ENCODE measurements around the gene TMEFF2. TPM values are rescaled to one million over a fixed set of nuclear protein-coding genes. Genes with fewer than 3 reads are reported as not detected.

Gene TMEFF2
- total and polyA plus RNA-seq, 2 donors: 3.5 to 4.7 TPM

DNA sequence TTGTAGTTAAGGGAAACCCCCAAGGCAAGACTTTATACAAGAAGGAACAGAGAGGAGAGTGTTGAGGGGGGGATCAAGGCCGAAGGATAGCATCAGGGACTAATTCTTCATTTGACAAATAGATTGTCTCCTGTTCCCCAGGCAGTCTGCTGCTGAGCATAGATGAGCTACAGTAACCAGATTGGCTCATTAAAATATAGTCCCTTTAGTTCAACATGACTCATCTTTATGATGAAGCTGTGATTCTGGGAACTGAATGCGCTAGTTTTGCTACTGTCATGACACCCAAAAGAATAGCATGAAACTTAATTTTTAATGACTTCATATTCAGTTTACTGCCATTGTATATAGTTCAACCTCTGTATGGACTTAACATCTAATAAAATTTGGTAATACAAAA, 35.5 kb downstream of the TMEFF2 start:
- no peak for DNase-seq (ENCODE audit: extremely low spot score)
- Histone ChIP-seq H3K4me3 (ENCODE audit: low read depth, low read length) (no peak overlapping the region), H3K36me3 (ENCODE audit: insufficient read depth) (no peaks in the 10 kb centered on the region), H3K4me1 (ENCODE audit: insufficient read depth) (no peaks in the 10 kb centered on the region), H3K27ac (ENCODE audit: low read depth) (no peak overlapping the region)
- 98% methylated on average over 2 of the region's 2 CpGs for WGBS

DNA sequence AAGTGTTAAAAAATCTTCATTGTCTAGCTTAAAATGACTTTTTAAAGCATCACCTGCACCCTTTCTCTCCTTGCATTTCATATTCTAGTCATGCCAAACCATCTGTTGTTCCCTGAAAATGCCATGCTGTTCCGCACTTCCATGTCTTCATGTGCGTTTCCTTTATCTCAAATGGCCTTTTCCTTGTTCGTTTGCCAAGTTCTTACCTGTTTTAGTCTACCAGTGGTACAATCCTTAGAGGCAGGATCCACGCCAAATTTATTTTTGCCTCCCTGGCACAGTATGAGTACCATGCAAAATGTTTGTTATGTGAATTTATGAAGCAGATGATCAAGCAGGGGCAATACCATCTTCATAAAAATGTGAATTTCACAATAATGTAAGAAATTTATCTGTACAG, 37.0 kb downstream of the TMEFF2 start:
- Histone ChIP-seq H3K27ac (ENCODE audit: low read depth) (no peak overlapping the region), H3K4me3 (ENCODE audit: low read depth, low read length) (no peak overlapping the region), H3K36me3 (ENCODE audit: insufficient read depth) (no peaks in the 10 kb centered on the region), H3K4me1 (ENCODE audit: insufficient read depth) (no peaks in the 10 kb centered on the region)
- DNase-seq (ENCODE audit: extremely low spot score): no peak
- 90% methylated on average over 4 of the region's 4 CpGs for WGBS

DNA sequence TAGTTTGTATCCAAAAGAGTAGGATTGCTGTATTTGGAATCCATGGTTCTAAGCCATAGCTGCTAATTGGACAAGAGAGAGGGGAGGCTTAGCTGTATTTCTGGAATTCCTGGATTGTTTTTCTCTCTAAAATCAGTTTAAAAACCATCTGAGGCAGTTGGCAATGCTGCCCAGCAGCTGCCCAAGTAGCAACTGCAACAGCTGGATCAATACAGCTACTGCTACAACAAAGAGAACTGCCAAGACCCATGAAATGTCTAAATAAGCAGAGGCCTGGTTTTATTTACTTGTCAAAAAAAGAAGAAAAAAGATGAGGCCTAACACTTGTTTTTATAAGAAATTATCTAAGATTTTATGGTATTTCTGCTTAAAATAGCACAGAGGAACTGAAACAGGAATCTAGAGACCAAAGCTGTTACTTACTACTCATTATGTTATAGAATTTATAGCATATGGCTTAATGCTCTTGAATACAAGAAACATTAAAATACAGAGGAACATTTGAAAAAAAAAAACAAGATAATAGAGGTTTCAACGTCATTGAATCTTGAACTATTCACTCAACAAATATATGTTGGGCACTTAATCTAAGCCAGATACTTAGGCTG, 39.1 kb downstream of the TMEFF2 start:
- WGBS: 28% methylated on average over 1 of the region's 1 CpG
- H3K27ac ChIP-seq (ENCODE audit: low read depth): no peak overlapping the region
- no peaks in the 10 kb centered on the region for H3K4me1 ChIP-seq (ENCODE audit: insufficient read depth)
- H3K4me3 ChIP-seq (ENCODE audit: low read depth, low read length): no peak overlapping the region
- no peaks in the 10 kb centered on the region for H3K36me3 ChIP-seq (ENCODE audit: insufficient read depth)
- DNase-seq (ENCODE audit: extremely low spot score): no peak

DNA sequence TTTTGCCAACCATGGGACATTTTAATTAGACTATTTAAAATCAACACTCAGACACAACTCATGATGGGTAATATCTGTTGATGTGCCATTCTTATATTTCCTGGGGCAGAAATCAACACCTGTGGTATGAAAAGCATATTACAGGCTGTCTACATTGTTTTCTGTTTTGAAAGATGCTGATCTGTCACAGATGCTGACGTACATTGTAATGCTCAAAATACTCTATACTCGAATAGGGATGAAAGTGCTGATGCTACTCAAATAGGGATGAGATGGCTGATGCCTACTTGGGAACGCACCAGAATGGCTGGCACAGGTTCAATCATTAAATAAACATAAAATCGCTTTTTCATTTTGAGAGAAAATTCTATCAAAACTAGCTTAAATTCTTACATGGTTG, 41.2 kb downstream of the TMEFF2 start:
- Histone ChIP-seq H3K4me3 (ENCODE audit: low read depth, low read length) (no peak overlapping the region), H3K4me1 (ENCODE audit: insufficient read depth) (no peaks in the 10 kb centered on the region), H3K27ac (ENCODE audit: low read depth) (no peak overlapping the region), H3K36me3 (ENCODE audit: insufficient read depth) (no peaks in the 10 kb centered on the region)
- WGBS: 93% methylated on average over 4 of the region's 4 CpGs
- DNase-seq (ENCODE audit: extremely low spot score): no peak

DNA sequence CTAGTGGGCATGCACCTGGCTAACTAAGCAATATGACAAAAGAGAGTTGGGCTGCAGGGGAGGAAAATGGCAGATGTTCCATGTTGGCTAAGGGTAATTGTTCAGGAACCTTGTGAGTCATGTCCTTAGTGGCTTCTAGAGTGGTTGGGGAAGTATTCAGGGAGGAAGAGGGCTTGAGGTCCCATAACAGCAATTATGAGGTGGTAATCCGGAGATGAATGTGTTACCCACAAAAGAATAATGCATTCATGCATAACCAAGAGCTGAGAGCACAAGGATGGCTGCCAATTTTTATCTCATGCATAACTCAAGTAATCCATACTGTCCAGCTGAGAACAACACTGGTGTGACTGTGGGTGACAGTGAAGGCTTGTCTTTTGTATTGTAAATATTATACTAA, 42.9 kb downstream of the TMEFF2 start:
- no peak for DNase-seq (ENCODE audit: extremely low spot score)
- H3K27ac ChIP-seq (ENCODE audit: low read depth): no peak overlapping the region
- no peak overlapping the region for H3K4me3 ChIP-seq (ENCODE audit: low read depth, low read length)
- no peaks in the 10 kb centered on the region for H3K4me1 ChIP-seq (ENCODE audit: insufficient read depth)
- 48% methylated on average over 1 of the region's 1 CpG for WGBS
- no peaks in the 10 kb centered on the region for H3K36me3 ChIP-seq (ENCODE audit: insufficient read depth)

DNA sequence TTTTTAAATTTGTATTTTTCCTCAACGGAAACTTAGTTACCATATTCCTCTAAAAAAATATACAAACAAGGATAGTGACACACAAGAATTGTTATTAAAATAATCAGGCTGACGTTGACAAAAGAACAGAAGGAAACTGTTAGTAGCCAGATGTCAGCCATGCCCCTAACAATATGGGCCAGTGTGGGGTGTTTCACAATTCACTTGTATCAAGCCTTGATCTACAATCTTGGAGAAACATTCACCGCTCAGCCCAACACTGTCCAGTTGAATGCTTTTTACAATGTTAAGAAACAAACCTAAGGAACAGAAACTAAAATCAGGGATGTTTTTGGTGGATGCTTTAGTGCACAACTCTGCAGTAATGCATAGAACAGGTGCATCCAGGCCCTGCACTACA, 44.6 kb downstream of the TMEFF2 start:
- no peaks in the 10 kb centered on the region for H3K4me1 ChIP-seq (ENCODE audit: insufficient read depth)
- DNase-seq (ENCODE audit: extremely low spot score): no peak
- no peak overlapping the region for H3K27ac ChIP-seq (ENCODE audit: low read depth)
- WGBS: 81% methylated on average over 3 of the region's 3 CpGs
- no peaks in the 10 kb centered on the region for H3K36me3 ChIP-seq (ENCODE audit: insufficient read depth)
- no peak overlapping the region for H3K4me3 ChIP-seq (ENCODE audit: low read depth, low read length)

DNA sequence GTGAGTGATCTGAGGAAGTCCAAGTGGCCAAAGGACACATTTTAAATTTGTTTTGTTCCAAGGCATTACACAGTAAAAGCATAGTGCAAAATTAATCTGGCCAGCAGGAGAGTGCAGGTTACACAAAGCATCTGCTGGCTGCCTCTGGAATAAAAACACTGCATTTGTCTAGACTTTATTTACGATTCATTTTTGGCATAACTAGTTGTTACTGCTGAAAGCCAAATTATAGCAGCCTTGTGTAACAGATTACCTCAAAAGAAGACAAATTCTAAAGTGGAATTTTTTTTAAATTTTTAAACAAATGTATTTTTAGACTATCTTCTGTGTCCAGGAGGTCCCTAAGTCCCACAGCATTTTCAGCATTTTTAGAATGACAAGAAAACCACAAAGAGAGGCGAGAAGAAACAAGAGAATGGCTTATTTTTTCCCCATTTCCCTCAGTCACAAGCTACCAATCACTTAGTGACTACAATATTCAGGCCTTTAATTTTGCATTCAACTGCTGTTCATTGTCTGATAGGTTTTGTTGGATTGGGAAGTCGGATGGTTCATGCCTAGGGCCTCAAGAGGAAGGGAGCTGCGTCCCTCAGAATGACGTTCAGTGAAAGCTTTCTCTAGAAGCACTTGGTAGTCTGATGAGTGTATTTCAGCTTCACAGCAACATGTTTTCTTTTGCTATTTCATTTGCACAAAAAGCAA, 46.0 kb downstream of the TMEFF2 start:
- Histone ChIP-seq H3K27ac (ENCODE audit: low read depth) (no peak overlapping the region), H3K4me3 (ENCODE audit: low read depth, low read length) (no peak overlapping the region), H3K4me1 (ENCODE audit: insufficient read depth) (no peaks in the 10 kb centered on the region), H3K36me3 (ENCODE audit: insufficient read depth) (no peaks in the 10 kb centered on the region)
- WGBS: 37% methylated on average over 5 of the region's 5 CpGs
- DNase-seq (ENCODE audit: extremely low spot score): no peak

DNA sequence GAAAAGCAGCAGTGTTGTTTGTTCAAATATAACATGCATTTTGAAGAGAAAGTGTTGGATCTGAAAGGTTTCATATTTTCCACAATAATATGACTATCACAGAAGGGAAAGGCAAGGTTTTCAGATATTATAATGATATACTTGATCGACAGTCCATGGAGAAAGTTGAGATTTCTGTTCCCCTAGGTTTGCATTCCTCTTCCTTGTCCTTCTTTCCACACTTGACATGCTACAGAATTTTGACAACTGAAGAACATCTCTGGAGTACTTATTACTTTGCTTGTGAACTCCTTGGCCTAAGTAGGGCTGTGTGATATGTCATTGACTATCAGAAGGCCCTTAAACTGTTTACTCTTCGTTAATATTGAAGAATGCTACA, 46.5 kb downstream of the TMEFF2 start:
- Histone ChIP-seq H3K27ac (ENCODE audit: low read depth) (no peak overlapping the region), H3K4me1 (ENCODE audit: insufficient read depth) (no peaks in the 10 kb centered on the region), H3K36me3 (ENCODE audit: insufficient read depth) (no peaks in the 10 kb centered on the region), H3K4me3 (ENCODE audit: low read depth, low read length) (no peak overlapping the region)
- 46% methylated on average over 2 of the region's 2 CpGs for WGBS
- DNase-seq (ENCODE audit: extremely low spot score): no peak

DNA sequence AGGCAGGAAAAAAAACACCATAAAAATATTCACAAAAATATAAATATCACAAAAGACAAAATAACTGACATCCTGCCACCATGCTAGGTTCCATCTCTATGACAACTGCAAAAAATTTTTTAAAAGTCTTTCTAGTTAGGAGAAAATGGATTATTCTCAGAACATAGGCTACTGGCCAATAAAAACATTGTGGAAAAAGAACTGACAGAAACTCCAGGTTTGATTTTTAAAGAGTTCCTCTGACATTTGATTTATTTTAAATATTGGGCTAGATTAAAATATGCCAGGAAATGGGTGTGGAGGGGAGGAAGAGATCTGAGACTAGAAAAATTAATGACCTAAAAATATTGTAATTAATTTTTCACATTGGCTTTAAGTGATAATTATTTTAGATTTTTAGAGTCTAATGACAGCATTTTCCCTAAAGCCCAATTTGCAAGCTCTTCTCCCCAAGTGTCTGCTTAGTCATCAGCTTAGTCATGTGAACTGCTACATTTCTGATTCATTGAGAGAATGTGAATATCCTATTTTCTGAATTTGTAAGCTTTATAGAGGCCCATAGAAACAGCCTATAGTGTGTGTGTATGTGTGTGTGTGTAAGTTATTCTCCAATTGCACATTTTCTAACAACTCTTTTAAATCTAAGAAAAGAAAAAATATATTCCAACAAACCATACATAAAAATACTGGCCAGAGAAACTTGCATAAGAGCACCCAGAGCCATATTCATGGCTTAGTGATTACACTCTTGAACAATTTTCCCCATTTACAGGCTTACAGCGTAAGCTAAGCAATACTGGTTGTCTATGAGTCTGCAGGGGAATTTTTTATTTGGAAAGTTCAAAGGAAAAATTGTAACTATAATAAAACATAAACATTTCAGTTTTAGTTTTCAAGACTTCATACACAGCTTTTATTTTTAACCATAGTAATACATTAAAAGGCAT, 48.4 kb downstream of the TMEFF2 start:
- no peak overlapping the region for H3K4me3 ChIP-seq (ENCODE audit: low read depth, low read length)
- 53% methylated on average over 1 of the region's 1 CpG for WGBS
- no peaks in the 10 kb centered on the region for H3K4me1 ChIP-seq (ENCODE audit: insufficient read depth)
- H3K27ac ChIP-seq (ENCODE audit: low read depth): no peak overlapping the region
- H3K36me3 ChIP-seq (ENCODE audit: insufficient read depth): no peaks in the 10 kb centered on the region
- no peak for DNase-seq (ENCODE audit: extremely low spot score)

DNA sequence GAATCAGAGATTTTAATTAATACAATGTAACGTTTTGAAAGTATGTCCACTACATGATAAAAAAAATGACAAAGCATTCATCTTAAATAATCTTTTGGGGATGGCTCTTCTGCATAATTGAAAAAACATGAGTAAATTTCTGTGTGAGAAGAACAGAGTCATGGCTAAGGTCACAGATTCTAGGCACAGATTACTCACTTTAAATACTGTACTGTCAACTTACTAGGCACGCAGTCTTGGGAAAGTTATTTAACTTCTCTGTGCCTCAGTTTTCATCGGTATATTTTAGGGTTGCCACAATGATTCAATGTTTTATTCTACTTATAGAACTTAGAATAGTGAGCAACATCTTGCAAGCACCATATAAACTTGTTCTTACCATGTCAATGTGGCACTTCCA, 49.2 kb downstream of the TMEFF2 start:
- Histone ChIP-seq H3K36me3 (ENCODE audit: insufficient read depth) (no peaks in the 10 kb centered on the region), H3K27ac (ENCODE audit: low read depth) (no peak overlapping the region), H3K4me3 (ENCODE audit: low read depth, low read length) (no peak overlapping the region), H3K4me1 (ENCODE audit: insufficient read depth) (no peaks in the 10 kb centered on the region)
- no peak for DNase-seq (ENCODE audit: extremely low spot score)
- 81% methylated on average over 3 of the region's 3 CpGs for WGBS

DNA sequence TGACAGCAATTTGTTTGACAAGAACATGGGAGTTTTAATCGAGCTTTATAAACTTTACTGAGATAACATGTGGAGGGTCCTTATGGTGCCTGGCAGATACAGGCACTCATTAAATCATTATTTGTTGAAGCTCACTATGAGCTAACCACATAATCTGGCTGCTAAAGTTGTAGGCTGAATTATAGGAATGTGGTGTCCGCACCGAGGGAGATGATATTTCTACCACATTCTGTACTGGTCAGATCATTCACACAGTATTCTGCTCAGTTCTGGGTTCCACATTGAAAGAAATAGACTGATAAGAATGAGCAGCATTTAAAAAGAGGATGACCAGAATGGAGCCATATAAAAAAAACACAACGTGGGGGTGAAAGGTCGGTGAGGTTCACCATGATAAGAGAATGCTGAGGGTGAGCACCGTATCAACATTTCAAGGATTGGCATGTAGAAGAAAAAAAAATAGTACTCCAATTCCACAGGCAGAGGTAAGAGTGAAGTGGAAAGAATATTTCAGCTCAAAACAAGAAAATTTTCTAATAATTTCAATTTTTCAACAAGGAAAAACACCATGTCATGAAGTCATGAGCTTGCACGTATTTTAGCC, 54.4 kb downstream of the TMEFF2 start:
- no peak overlapping the region for H3K27ac ChIP-seq (ENCODE audit: low read depth)
- H3K36me3 ChIP-seq (ENCODE audit: insufficient read depth): no peaks in the 10 kb centered on the region
- no peak for DNase-seq (ENCODE audit: extremely low spot score)
- 71% methylated on average over 7 of the region's 7 CpGs for WGBS
- no peak overlapping the region for H3K4me3 ChIP-seq (ENCODE audit: low read depth, low read length)
- no peaks in the 10 kb centered on the region for H3K4me1 ChIP-seq (ENCODE audit: insufficient read depth)

DNA sequence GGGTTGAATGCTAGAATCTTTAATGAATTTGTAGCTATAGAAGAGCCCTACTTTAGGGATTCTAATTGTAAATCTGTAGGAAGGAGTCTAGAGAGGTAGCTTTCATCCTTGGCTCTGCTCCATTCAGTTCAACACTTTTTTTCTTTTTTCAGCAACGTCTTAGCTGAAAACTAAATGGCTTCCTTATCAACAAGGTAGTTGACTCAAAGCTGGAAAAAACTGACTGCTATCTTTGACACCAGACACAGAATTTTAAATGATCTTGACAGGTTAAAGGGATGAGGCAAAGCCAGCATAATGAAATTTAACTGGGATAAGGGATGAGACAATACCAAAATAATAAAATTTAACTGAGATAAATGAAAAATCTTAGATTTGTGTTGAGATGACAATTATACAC, 54.9 kb downstream of the TMEFF2 start:
- WGBS: 52% methylated on average over 1 of the region's 1 CpG
- Histone ChIP-seq H3K36me3 (ENCODE audit: insufficient read depth) (no peaks in the 10 kb centered on the region), H3K27ac (ENCODE audit: low read depth) (no peak overlapping the region), H3K4me1 (ENCODE audit: insufficient read depth) (no peaks in the 10 kb centered on the region), H3K4me3 (ENCODE audit: low read depth, low read length) (no peak overlapping the region)
- no peak for DNase-seq (ENCODE audit: extremely low spot score)

DNA sequence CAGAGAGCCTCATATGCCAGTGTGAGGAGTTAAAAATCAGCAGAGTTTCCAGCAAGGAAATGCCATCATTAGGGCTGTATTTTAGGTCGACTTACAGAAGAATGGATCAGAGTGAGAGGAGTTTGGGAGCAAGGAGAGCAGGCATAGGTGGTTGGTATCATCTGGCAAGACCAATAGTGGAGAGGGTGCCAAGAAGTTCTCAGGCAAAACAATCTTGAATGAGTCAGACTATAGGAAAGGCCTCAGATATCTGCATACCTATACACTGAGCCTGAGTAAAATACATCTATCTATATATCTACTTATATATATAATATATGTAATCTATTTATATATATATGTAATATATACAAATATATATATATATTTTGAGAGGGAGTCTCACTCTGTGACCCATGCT, 57.3 kb downstream of the TMEFF2 start:
- Histone ChIP-seq H3K4me3 (ENCODE audit: low read depth, low read length) (no peak overlapping the region), H3K27ac (ENCODE audit: low read depth) (no peak overlapping the region), H3K4me1 (ENCODE audit: insufficient read depth) (no peaks in the 10 kb centered on the region), H3K36me3 (ENCODE audit: insufficient read depth) (no peaks in the 10 kb centered on the region)
- no peak for DNase-seq (ENCODE audit: extremely low spot score)
- 74% methylated on average over 1 of the region's 1 CpG for WGBS

Data from urinary bladder (tissue), 4 donors.